HG02588 (cell line): Measurements from ENCODE around the gene C6.
"Not testable (repeated sequence)": the region's sequence is repeated elsewhere in the genome, so short reads cannot be mapped to it uniquely, and the experiment has no call there.

ENCODE experiments used
- ATAC-seq: cut with Tn5 transposase; IDR thresholded peaks from one replicate; pipeline ENCODE4 v1.9.1; 2021; ENCODE audit warnings: mild to moderate bottlenecking, moderate library complexity; ENCODE audit not compliant: unreplicated experiment

Gene C6

DNA sequence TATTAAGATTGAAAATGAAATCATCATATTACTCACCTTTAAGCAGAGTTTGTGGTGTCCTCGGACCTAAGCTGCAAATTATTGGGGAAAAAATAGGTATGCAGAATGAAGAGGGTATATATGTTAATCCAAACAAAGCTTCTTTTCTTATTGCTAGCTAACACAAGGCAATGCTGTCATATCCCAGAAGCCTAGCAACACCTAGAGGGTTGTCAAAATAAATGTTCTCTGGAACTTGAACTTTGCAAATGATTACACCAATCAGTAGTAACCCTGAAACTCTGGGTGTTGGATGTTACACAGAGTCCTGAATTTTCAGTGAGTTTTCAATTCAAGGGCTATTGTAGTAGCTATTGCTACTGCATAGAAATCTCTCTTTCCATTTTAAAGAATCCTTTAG is at the start of gene C6:
C6 (minus strand) TSS at position 193 of the 400 bp plus-strand sequence. CDS start 10,302 bp downstream, outside the sequence.
- no peak for ATAC-seq

DNA sequence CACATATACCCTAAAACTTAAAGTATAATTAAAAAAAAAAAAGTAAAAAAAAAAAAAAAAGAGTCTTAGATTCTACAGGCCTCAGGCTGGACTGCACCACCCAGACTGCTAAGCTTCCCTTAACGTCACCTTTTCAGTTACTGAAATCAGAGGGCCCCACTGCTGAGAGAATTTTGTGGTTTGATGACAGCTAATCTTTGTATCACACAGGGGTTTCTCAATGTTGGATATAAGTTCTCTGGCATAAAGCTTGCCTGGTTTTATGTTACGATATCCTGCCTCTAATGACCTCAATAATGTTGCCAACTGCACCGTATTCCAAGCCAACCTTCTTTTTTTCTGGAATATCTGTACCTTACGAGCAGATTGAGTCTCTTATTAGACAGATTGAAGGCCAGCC is 43.1 kb upstream of the C6 start:
- ATAC-seq: no peak

GRCh38 chr5:41253109-41253508 is 39.8 kb upstream of the C6 start:
- no peak for ATAC-seq

- no peak for ATAC-seq
These were observed 38.7 kb upstream of the C6 start for GRCh38 chr5:41252036-41252435.

DNA sequence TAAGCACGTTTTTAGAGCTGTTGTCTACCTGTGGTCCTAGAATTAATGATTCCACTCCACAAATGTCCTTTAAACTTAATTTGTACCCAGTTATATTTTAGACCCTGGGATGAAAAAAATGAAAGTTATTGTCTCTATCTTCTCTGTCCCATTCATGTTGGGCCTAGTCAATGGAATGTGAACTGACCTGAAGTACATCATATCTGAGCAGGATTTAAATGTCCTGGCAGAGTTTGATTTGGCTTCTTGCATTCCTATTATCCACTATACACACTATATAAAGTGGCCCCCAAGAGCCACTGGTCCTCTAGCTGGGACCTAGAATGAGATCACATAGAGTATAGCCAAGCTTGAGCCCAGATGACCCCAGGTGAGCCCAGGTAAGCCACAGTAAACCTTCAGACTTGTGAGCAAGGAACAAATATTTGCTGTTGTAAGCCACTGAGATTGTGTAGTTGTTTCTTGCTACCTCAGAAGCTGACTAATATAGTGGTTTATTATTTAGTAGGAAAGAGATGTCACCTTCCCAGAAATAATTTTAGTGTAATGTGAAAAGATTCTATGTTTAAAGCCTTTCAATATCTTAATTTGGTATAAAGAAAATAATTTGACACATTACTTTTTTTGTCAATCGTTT is 37.1 kb upstream of the C6 start:
- ATAC-seq: no peak

- no peak for ATAC-seq
These were observed 33.8 kb upstream of the C6 start for GRCh38 chr5:41247135-41247534.

GRCh38 chr5:41246376-41246775 is 33.0 kb upstream of the C6 start:
- no peak for ATAC-seq

GRCh38 chr5:41243558-41243957 is 30.2 kb upstream of the C6 start:
- ATAC-seq: no peak

DNA sequence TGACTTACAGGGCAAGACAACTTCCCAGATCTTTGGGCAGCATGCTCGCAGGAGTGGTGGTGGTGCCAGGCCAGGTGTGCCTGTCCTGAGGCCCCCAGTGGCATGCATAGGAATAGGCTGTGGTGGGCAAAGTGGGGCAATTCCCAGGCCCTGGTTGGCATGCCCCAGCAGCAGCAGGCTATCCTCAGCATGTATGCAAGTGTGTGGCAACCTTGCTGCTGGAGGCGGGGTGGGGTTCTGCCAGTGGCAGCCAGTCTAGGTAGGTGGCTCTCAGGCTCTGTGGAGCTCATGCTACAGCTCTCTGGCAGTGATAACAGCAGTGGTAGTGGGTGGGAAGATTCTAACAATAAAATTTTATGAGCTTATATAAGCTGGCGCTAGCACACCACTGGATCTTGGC is 27.7 kb upstream of the C6 start:
- no peak for ATAC-seq

- no peak for ATAC-seq
These were observed 27.1 kb upstream of the C6 start for GRCh38 chr5:41240390-41240789.

DNA sequence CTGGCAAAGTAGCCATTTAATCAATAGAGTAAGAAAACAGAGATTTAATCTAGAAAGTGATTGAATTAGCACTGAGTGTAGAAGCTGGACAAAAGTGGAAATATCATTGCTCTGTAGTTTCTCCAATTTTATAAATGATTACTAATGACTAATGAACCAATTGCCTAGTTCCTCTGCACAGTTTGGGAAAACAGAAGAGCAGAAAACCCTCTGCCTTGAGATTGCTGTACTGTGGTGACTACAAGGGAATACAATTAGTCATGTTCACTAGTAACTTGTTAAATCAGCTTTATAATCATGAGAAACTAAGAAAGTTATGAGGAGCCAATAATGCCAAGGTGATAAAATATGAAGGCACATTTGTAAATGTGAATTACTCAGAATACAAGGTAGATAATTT is 21.1 kb upstream of the C6 start:
- no peak for ATAC-seq

GRCh38 chr5:41232797-41233196 is 19.5 kb upstream of the C6 start:
- no peak for ATAC-seq

GRCh38 chr5:41230276-41230675 is 16.9 kb upstream of the C6 start:
- not testable (repeated sequence) for ATAC-seq

DNA sequence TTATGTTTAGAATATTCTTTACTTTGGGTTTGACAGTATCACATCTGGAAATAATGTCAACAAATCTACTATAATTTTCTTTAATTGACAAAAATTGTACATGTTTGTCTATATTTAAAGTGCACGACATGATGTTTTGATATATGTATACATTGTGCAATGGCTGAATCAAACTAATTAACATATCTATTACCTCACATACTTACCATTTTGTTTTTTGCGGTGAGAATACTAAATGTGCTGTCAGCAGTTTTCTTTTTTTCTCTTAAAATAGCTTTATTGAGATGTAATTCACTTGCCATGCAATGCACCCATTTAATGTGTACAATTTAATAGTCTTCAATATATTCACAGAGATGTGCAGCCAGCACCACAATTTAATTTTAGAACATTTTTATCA is 10.6 kb upstream of the C6 start:
- ATAC-seq: no peak

DNA sequence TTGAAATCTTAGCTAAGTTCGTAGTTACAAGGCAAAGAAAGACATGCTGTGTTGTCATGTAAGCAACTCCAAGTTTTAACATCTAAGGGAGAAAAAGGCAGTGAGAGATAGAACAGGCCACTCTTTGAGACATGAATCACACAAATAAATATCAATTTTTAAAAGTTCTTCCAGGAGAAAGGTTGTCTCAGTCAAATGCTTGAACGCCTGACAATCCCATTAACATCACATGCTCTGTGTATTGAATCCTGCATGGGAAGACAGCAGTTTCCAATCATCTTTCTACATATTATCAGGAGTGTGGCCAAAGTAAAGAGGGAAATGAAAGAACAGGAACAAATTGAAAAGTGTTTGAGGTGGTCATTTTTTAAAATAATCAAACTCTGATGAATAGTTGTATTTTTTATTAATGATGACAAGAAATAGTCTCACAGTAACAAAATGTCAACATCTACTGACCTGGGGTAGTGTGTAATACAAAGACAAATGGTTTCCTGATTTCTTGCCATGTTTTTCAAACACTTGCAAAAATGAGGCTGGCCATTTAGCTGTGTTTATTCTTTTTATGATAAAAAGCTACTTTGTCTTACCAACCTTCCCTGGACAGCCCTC is 6.4 kb upstream of the C6 start:
- no peak for ATAC-seq

DNA sequence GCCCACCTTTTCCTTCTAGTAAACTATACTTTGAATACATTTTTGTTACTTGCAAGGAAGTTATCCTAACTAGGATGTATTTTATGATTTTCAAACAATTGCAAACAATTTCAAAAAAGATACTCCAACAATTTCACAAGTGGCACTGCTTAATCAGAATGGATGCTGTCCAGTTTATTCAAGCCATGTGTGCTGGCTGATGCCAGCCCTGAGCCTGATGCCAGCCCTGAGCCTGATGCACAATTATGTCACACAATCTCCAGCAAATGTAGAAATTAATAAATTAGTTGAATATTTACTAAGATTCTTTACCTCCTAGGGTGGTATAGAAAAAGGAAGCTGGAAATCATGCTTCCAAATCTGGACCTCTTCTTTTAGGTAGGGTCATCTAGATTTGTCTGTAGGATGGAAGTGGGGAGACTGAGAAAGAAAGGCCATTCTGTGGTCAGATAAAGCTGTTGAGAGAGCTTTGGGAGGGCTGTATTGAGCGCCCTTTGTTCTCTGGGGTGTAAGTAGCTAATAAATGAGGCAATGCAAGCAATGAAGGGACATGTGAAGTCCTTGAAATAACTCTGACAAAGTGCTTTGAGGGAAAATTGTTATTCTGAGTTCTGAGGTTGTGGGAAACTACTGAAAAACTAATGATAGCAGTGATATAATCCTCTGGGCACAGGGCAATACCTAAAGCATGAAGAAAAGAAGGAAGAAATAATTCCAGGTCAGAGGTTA is 5.8 kb upstream of the C6 start:
- ATAC-seq: no peak

GRCh38 chr5:41214182-41214581 is 850 bp upstream of the C6 start:
- ATAC-seq: no peak

GRCh38 chr5:41212935-41213334 is 397 bp downstream of the C6 start:
- no peak for ATAC-seq

- ATAC-seq: no peak
These were observed 1.9 kb downstream of the C6 start for GRCh38 chr5:41211417-41211816.

DNA sequence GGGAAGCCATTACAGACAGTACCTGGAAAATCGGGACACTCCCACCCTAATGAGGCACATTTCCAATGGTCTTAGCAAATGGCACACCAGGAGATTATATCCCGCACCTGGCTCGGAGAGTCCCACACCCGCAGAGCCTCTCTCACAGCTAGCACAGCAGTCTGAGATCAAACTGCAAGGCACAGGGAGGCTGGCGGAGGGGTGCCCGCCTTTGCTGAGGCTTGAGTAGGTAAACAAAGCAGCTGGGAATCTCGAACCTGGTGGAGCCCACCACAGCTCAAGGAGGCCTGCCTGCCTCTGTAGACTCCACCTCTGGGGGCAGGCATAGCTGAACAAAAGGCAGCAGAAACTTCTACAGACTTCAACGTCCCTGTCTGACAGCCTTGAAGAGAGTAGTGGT is 7.9 kb downstream of the C6 start:
- not testable (repeated sequence) for ATAC-seq

- no peak for ATAC-seq
These were observed 10.3 kb downstream of the C6 start for GRCh38 chr5:41203033-41203432.

DNA sequence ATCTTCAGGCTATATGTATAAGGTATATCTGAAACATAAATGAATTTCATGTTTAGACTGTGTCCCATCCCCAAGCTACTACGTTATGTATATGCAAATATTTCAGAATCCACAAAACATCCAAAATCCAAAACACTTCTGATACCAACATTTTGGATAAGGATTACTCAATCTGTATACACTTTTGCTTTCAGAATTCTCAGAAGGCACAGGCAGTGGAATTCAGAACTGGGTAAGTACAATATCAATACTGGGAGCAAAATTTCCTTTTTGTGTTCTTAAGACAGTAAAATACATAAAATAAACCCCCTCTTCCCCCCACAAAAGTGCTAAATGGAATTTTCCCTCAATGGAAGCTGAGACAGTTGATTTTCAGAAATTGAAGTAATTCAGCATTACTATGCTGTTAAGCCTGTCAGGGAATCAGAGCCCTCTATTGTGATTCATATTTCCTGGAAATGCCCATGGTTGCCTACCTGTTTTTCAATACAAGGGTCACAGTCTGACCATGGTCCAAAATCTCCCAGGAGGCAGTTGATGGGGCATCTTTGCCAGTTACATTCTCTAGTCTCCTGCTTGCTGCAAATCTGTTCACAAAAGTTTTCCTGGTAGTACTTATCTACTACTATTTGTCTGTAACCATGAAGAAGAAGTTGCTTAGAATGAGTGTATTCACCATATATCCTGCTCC is 12.1 kb downstream of the C6 start:
- ATAC-seq: no peak
